ENCODE data around the gene LCN15. TPM values are rescaled to one million over a fixed set of nuclear protein-coding genes. Genes with fewer than 3 reads are reported as not detected.

Gene LCN15
- total RNA-seq, 1 experiment from 2014 or later = 0.05 TPM

- no TSS peak for BruUV-seq (replicated peaks)
- in situ Hi-C loops (cut with HindIII; ENCODE audit: low pct_unique_long_range_greater_than_20kb, low sequenced_read_pairs) = no loop called here
- DNase-seq (ENCODE audit: low read depth, low spot score) (no peak), ATAC-seq (no peak)
- intact Hi-C loops (cut with micrococcal nuclease; ENCODE audit: unreplicated experiment) = no loop called here
- no peak overlapping the region for H3K27ac ChIP-seq (ENCODE audit: low read length)
- no peaks in the 10 kb centered on the region for H3K9me3 ChIP-seq (ENCODE audit: control insufficient read depth, insufficient read depth, low read depth, low read length)
- ChIA-PET POLR2A (no interaction called here), CTCF (interaction anchor here (0.6 kb wide), 1 partner anchor 76 kb away, joined by 7 read pairs; no protein-coding TSS in a partner anchor)
- H3K4me1 ChIP-seq (ENCODE audit: control insufficient read depth, insufficient read depth, low read length) = no peaks in the 10 kb centered on the region
- no peaks in the 10 kb centered on the region for H3K27me3 ChIP-seq (ENCODE audit: control insufficient read depth, insufficient read depth, low read length)
- no peaks in the 10 kb centered on the region for H3K36me3 ChIP-seq (ENCODE audit: control insufficient read depth, insufficient read depth, low read length)
- TF ChIP-seq POLR2AphosphoS5 (IDR thresholded peaks at IDR 0.05; ENCODE audit: low read depth, low read length) = no peak
- no peak for TF ChIP-seq TCF7L2 (IDR thresholded peaks at IDR 0.05; ENCODE audit: low read depth, low read length)
- TF ChIP-seq CTCF (IDR thresholded peaks at IDR 0.05) = no peak
- TF ChIP-seq REST (IDR thresholded peaks at IDR 0.05; ENCODE audit: insufficient read depth in 1 of 2, low read depth in 2 of 2, low read length in 1 of 2) = no peak
- TF ChIP-seq SIN3A (IDR thresholded peaks at IDR 0.05; ENCODE audit: borderline replicate concordance, insufficient read depth, low read depth, low read length) = no peak
- H3K4me3 ChIP-seq (ENCODE audit: low read depth in 2 of 2, low read length in 2 of 2) = no peak overlapping the region
These were observed 20.6 kb downstream of the LCN15 start for GRCh38 chr9:136743639-136744211.

GRCh38 chr9:136742591-136743391, 21.5 kb downstream of the LCN15 start, which contains the start of gene LCN10:
LCN10 (minus strand) TSS chr9:136742940; CDS start chr9:136742903, 37 bp downstream.
- Histone ChIP-seq H3K27me3 (ENCODE audit: control insufficient read depth, insufficient read depth, low read length) (no peaks in the 10 kb centered on the region), H3K27ac (ENCODE audit: low read length) (no peak within 1 kb of the TSS), H3K36me3 (ENCODE audit: control insufficient read depth, insufficient read depth, low read length) (no peaks in the 10 kb centered on the region), H3K9me3 (ENCODE audit: control insufficient read depth, insufficient read depth, low read depth, low read length) (no peaks in the 10 kb centered on the region), H3K4me1 (ENCODE audit: control insufficient read depth, insufficient read depth, low read length) (no peaks in the 10 kb centered on the region), H3K4me3 (ENCODE audit: low read depth in 2 of 2, low read length in 2 of 2) (no peak within 1 kb of the TSS)
- DNase-seq (ENCODE audit: low read depth, low spot score) (no peak), ATAC-seq (peak; percentile 65)
- CTCF ChIA-PET = no interaction called here
- no TSS peak for BruUV-seq (replicated peaks)
- intact Hi-C loops (cut with micrococcal nuclease; ENCODE audit: unreplicated experiment) = no loop called here
- TF ChIP-seq REST (IDR thresholded peaks at IDR 0.05; ENCODE audit: insufficient read depth in 1 of 2, low read depth in 2 of 2, low read length in 1 of 2) (no peak), CTCF (IDR thresholded peaks at IDR 0.05) (peak; percentile 41; the same call in 1 of the 2 replicates), TCF7L2 (IDR thresholded peaks at IDR 0.05; ENCODE audit: low read depth, low read length) (no peak), POLR2AphosphoS5 (IDR thresholded peaks at IDR 0.05; ENCODE audit: low read depth, low read length) (no peak)
- in situ Hi-C loops (cut with HindIII; ENCODE audit: low pct_unique_long_range_greater_than_20kb, low sequenced_read_pairs) = no loop called here
- POLR2A ChIA-PET = no interaction called here

Data from Panc1 (cell line).